Smooth muscle cell of the brain vasculature (primary cell): Measurements from ENCODE around the gene GSK3A.

Experiments
- DNase-seq: peaks from one replicate; pipeline ENCODE4 v3.0.0-alpha.2; 2012; ENCODE audit warnings: low read depth, low spot score

The GSK3A gene

GRCh38 chr19:42249149-42249750, 6.8 kb upstream of the GSK3A start:
- no peak for DNase-seq

DNA sequence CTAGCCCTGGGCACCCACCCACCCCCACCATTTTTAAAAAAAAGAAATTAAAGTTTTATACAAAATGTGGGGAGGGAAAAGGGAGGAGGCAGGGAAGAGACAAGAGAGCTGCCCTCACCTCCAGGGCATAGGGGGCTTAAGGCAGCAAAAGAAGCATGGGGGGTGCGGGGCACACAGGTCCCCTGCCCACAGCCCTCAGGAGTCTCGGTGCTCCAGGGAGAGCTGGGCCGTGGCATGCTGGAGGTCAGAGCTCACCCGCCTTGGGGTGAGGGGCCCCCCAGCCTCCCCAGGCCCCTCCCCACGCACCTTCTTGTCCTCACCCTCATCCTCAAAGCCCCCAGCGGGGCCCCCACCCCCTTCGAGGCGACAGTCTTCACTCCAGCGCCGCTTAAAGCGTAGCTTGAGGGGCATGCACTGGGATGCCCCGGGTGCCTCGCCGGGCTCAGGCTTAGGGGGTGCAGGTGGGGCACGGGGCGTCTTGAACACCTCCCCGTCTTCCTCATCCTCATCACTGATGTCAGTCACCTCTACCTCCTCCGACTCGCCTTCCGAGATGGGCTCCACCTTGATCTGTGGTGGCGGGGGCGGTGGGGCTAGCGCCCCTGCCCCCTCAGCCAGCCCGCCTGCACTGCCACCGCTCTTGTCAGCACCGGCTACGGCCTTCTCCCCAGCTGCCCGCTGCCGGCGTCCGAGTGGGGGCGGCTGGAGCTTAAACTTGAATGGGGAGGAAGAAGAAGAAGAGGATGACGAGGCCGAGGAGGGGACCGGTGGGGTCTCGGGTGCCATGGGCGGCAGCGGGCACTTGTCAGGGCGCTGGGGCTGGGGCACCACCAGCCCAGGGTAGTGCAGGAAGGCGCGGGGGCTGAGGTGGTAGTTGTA, 6.1 kb upstream of the GSK3A start:
- no peak for DNase-seq

DNA sequence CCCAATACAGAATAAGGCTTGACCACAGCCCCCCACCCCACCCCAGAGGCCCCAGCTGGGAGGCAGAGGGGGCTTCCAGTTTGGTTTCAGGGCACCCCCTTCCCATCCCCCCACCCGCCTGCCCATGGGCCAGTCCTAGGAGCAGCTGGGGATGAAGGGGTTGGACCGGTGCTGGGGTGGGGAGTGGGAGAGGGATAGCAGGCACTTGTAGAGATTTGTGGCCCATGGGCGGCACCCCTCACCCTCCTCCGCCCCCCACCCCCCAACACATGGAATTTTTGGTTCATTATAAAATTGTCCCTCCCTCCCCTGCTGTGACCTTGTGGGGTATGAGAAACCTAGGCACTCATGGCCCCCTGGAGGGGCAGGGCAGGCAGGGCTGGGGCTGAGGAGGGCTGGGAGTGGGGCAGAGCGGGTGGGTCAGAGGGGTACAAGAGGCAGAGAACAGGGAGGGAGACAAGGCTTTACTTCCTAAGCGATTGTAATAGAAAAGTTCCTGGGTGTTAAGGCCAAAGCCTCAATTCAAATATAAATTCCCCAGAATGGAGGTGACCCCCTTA, 5.3 kb upstream of the GSK3A start:
- DNase-seq: no peak

DNA sequence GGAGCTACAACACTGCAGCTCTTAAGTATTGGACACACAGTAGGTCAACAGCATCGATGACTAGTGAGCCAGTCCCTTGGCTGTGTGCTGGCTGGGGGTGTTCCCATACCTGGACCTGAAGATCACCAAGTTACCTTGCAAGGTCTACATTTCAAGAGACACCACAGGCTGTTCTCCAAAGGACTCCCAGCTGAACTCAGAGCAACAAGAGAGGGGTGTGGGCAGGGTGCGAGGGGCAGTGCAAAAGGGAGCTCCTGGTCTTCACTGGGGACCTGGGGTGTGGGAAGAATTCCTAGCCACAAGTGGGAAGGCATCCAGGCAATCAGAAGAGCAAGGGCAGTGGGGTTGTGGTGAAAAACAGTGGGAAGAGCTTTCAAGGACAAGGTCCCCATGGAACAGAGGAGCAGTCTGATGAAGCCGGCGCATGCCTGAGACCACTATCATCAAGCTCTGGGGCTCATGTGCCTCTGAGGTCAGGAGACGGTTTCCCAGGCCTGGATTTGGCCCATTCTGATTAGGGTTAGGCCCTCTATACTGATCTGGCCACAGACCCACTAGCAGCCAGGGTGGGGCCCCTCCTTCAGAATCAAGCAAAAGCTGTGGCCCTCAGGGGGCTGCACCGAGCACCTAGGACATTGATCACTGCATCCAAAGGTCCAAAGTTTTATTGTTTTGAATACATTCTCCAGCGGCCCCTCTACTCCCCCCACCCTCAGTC, 4.7 kb upstream of the GSK3A start:
- DNase-seq: no peak

- no peak for DNase-seq
Observed at GRCh38 chr19:42246143-42246921, 3.9 kb upstream of the GSK3A start.

GRCh38 chr19:42245231-42245630, 2.8 kb upstream of the GSK3A start:
- DNase-seq: no peak

DNA sequence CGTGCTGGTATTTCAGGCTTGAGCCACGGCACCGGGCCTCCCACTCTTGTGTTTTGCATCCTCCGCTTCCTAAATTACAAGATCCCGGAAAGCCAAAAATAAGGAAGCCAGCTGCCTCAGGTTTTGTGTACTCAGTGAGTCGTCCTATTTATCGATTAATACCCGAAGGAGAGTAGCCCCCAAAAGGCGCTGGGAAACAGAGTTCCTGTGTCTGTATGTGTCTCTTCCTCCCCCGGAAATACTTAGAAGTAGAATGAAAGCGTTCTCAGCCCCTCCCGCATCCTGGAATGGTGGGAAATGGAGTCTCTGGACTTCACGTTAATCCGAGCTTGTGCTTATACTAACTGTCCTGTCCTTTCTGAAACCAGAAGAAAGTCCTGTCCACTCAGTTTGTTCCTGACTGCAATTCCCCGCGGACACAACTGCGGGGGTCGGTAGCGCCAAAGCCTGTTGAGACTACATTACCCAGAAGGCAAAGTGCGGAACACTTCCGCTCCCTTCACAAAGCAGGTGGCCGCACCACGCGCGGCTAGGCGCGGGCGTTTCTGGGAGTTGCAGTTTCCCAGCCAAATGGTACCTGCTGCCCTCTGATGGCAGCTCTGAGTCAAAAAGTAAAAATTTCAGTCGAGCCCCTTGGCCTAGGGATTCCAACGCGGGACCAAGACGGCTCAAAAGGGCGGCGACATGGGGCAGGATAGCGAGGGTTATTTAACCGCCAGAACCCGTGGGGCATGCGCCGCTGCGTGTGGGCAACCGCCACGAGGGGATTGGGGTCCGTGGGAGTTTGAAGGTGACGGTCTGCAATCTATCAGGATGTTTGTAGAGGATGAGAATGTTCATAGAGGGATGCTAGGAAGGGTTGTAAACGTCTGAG, 2.2 kb upstream of the GSK3A start:
- peak; percentile 89 for DNase-seq

DNA sequence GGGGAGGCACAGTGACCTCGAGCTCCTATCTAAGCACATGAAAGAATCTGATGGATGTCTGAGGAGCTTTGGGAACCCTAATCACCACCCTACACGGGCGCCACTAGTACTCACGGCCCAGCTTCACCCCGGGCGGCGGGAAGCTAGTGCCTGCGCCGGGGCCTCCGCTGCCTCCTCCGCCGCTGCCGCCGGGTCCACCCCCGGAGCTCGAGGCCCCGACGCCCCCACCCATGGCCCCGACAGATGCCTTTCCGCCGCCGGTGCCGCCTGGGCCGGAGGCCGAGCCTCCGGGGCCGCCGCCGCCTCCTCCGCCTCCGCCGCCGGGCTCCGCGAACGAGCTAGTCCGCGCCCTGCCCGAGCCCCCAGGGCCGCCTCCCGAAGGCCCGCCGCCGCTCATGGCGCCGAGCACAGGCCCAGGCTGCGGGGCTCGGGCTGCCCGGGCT, 312 bp downstream of the GSK3A start:
- DNase-seq: no peak

DNA sequence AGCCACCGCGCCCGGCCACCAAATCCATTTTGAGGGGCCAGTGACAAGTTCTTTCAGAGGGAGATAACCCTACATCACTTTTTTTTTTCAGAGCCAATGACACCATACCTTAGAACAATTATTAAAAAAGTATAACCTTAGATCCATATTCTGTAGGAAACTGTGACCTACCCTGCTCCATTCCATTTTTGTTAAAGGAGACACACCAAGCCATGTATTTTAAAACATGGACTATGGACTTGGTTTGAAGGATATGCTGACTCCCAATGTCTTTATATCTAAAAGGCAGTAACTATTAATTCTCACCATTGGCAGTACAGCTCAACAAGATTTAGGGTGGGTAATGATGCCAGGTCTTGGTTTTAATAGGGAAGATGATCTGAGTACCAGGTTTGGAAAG, 1.1 kb downstream of the GSK3A start:
- no peak for DNase-seq

DNA sequence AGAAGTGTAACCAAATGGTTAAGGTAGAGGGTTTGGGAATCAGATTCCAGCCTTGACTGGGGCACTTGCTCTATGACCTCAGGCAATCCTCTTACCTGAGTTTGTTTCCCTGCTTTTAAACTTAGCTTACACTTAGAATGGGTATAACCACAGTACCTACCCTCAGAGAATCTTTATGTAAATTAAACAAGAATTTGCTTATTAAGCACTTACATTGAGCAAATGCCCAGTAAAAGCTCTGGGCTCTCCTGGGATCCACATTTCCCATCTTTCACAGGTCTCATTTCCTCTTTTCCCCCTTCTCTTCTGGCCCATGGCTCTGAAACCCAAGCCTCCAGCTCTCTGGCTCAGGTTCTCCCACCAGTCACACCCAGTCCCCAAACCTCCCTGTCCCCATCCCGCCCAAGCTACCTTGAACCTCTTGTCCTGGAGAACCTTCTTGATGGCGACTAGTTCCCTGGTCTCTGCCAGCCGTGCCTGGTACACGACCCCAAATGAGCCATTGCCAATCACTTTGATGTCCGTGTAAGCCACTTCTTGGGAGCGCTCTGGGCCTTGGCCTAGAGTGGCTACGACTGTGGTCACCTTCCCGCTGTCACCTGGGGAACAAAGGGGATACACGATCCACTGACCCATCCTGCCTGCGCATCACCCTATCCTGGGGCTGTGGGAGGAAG, 2.7 kb downstream of the GSK3A start:
- no peak for DNase-seq

- DNase-seq: no peak
Observed at GRCh38 chr19:42235181-42235580, 7.2 kb downstream of the GSK3A start.

DNA sequence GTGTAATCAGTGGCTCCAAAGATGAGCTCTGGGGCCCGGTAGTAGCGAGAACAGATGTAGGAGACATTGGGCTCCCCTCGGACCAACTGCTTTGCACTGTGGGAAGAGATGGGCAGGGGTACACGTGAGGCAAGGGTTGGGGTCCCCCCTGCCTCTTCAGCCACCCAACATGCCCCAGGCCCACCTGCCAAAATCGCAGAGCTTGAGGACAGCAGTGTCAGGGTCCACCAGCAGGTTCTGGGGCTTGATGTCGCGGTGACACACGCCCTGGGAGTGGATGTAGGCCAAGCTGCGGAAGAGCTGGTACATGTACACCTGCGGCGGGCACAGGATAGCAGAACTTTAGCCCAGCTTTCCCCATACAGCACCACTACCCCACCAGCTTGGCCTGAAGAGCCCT, 8.0 kb downstream of the GSK3A start:
- no peak for DNase-seq

- DNase-seq: no peak
Observed at GRCh38 chr19:42233678-42234292, 8.6 kb downstream of the GSK3A start.

- no peak for DNase-seq
Observed at GRCh38 chr19:42233106-42233505, 9.3 kb downstream of the GSK3A start.

DNA sequence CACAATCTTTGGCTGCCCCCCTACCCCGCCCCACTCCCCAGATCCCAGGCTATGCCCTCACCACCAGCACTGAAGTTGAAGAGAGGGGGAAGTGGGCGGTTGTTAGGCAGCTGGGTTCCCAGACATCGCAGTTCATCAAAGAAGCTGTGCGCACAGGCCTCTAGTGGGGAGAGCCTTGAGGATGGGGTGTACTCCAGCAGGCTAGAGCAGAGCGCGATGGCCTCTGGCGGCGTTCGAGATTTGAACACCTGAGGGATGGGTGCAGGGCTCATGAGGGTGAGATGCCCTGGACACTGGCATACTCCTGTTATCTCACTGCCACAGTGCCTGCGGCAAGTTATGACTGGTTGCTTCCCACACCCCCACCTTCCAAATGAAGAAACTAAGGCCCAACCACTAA, 10.0 kb downstream of the GSK3A start:
- no peak for DNase-seq

DNA sequence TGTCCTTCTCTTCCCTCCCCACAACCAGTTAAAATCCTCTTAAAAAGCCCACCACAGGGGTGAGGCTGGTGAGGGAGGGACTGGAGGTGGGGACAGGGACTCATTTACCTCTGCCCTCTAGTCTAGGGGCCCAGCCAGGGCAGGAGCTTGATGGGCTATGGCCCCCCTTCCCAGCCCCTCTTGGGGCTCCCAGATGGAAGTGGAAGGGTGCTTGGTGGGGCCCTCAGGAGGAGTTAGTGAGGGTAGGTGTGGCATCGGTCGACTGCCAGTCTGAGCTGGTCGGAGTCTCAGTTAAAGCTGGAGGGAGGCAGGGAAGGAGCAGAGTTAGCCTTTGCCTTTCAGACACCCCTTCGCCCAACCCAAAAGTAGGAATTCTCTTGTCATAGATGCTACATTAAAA, 11.8 kb downstream of the GSK3A start:
- no peak for DNase-seq

GRCh38 chr19:42229855-42230351, 12.5 kb downstream of the GSK3A start:
- no peak for DNase-seq

GRCh38 chr19:42229301-42229854, 13.0 kb downstream of the GSK3A start:
- DNase-seq: no peak

DNA sequence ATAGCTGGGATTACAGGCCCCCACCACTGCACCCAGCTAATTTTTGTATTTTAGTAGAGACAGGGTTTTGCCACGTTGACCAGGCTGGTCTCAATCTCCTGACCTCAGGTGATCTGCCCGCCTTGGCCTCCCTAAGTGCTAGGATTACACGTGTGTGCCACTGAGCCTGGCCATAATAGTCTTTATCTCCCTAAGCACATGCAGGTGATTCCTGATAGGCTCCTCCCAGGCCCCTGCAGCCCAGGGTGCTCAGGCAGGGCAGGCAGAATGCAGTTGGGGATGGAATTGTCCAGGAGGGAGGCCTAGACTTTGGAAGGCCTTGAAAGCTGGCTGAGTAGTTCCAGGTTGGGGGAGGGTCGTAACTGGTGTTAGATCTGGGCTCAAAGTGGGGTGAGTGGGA, 13.8 kb downstream of the GSK3A start:
- DNase-seq: no peak
